Activated CD8-positive, alpha-beta memory T cell treated with anti-CD3 and anti-CD28 coated beads for 48 hours (primary cell): ENCODE measurements around the gene NFAM1.

ENCODE experiments used
- DNase-seq, 3 experiments: peaks; one replicate each; pipeline ENCODE4 v3.0.0-alpha.2; 2020; ENCODE audit warnings: low read depth in 2 of 3, low spot score in 2 of 3

The NFAM1 gene

DNA sequence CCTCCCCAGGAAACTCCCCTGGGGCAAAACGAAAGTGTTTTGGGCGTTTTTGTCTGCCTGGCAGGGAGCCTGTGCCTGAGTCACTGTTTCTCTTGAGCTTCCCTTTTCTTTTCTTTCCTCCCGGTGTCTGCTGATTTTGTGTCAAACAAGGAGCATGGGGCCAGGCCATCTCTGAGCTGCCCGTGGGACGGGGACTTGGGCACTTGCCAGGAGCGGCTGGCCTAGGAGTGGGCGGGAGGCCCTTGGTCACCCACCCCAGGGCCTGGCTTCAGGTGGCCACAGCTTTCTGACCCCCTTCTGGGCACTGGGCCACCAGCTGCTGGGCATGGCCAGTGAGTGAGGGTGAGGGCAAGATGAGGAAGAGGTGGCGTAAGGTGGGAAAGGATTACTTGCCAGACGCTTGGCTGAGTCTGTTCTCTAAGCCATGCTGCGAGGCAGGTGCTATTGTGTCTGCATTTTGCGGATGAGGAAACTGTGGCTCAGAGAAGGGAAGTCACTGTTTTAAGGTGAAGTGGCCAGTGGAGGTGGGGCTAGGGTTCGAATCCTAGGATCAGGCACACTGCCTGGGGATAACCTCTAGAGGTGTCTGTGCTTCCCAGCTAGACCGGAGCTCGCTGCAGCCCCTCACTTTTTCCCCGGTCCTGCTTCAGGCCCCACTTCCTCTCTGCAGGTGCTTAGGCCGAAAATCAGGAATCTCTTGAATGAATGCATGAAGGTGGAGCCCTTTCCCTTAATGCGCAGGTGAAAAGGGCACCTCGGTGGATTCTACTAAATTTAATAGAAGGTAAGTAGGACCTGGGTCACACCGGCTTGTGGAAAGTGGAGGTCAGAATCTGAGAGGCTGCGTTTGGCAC lies 7.8 kb upstream of the NFAM1 start:
- no peak for DNase-seq

DNA sequence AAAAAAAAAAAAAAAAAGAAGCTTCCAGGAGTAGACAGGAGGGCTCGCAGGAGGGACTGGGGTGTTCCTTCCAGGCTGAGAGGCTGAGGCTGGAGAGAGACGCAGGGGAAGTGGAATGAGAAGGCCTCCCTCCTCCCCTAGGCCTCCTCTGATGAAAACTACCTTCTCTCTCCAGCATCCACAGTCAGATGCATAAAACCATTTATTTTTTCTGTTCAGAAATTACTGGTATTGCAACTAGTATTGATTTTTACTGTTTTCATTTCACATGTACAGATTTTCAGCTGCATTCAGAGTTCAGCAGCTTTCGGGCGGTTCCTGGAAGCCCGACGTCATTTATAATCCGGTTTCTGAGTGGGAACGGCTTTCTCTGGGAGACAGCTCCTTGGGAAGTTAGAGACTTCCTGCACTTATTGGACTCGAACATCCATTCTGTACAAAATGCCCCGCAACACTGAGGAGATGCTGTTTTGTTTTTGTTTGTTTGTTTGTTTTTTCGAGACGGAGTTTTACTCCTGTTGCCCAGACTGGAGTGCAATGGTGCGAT lies 6.9 kb upstream of the NFAM1 start:
- DNase-seq = no peak

DNA sequence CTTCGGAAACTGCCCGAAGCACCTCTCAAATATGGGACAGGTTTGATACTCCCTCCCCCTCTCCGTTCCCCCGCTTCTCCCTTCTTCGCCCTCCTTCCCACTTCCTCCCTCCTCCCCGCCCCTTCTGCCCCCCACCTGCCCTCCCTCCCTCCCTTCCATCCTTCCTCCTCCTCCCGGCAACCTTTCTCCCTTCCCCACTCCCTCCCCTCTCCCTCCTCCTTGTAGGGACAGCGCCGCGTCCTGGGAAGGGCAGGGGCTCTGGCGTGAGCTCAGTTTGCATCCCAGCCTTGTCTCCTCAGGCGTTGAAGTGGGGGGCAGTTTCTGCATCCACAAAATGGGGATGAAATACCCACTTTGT lies 6.1 kb upstream of the NFAM1 start:
- no peak for DNase-seq

DNA sequence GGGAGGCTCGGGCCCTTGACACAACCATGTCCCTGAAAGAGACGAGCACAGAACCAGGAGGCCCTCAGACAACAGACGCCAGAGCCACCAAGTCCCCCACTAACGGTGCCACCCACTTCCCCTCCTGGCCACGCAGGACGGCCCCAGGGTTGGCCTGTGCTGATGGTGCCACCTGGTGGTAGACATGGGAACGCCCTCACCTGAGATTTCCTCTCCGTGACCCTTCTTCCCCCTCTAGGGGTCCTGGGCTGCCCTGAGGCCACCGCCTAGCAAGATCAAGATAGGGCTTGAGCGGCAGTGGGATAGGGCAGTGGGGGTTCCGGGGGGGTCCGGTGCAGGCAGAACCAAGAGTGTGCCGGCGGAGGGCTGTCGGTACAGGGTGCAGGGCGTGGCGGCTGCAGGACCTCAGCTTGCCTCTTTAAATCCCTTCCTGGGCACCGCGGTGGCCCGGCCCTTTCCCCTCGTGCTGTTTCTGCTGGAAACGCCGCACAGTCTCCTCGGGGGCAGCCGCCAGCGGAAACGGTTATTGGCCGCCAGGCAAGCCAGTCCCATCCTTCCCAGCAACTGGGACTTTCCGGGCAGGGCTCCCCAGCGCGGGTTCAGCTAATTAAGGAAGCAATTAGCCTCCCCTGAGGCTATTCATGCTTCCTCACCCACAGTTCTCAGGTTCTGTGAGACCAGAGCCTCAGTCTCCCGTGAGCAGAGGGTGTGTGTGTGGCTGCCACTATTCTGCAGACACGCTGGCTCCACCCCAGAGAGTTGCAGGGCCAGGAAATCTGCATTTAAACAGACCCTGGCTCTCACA lies 5.5 kb upstream of the NFAM1 start:
- DNase-seq = peak; percentile 54 to 80 (median 79)

DNA sequence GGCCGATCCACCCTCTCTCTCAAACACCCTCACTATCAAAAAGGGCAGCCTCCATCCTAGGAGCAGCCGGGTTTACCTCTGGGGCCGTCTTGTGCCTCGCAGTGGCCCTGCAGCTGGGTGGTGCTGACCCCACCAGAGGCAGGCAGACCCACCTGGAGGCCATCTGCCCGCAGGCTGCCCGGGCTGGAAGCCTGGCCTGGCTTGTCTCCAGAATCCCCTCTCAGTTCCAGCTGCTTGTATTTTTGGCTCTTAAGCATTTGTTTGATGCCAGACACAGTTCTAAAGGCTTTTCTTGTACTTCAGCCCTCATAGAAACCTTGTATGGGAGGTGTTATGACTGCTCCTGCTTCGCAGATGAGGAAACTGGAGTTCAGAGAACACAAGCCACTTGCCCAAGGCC lies 4.2 kb upstream of the NFAM1 start:
- DNase-seq = no peak

DNA sequence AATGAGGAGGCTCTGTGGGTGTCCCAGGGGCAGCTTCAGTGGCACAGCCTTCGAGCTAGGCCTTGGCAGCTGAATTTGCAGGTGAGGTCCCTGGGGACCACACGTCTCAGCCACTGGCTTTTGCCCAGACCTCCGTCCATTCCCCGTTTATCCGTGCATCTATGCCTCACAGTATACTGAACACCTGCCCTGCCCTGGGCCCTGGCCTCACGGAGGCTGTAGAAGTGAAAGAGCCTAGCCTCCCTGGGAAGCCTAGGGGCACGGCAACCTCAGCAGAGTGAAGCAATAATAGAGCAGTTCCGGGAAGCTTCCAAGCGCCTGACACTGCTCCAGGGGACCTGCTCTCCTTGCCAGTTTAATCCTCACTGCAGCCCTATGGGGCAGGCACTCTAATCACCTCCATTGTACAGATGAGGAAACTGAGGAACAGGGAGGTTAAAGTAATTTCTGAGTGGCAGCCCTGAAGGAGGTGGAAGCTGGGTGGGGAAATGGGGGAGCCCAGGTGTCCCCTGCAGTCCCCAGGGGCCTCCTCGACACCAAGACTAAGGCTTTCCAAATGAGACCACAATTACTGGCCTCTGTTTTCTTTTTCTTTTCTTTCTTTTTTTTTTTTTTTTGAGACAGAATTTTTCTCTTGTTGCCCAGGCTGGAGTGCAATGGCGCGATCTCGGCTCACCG lies 2.7 kb upstream of the NFAM1 start:
- no peak for DNase-seq

DNA sequence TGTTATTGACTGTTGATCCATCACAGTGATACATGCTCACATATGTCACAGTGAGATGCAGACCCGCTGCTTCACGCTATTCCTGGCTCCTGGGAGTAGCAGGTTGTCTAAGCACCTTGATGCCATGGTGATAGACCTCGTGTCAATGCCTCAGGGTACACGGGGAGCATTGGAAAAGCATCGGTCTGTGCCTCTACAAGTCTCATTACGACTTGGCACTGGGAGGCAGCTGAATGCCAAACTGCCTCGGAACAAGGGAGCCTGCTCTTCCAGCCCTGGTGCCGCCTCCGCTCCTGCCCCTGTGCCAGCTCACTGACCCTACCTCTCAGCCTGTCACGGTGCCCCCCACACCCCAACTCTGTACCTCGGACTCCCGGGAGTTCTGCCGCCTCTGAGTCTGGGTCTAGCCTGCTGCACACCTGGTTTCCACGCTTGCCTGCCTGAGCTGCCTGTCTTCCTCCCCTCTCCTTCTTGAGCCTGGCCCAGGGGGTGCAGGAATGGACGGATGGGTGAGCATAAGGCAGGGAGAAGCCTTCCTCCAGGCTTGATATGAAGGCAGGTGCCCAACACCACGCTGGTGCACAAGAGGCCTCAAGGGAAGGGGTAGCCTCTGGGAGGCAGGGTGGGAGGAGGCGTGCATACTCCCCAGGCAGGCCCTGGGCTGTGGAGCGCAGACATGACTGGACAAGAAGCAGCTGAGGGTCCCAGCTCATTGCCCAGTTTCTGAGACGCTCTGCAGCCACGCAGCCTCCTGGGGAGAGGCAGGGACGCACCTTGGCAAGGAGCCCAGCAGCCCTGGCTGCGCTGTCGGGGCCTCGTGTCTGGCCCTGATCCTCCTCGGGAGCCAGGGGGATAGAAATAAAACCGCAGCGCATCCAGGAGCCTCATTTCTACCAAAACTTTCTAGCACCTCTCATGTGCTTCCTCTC lies 1.8 kb upstream of the NFAM1 start:
- DNase-seq = no peak

DNA sequence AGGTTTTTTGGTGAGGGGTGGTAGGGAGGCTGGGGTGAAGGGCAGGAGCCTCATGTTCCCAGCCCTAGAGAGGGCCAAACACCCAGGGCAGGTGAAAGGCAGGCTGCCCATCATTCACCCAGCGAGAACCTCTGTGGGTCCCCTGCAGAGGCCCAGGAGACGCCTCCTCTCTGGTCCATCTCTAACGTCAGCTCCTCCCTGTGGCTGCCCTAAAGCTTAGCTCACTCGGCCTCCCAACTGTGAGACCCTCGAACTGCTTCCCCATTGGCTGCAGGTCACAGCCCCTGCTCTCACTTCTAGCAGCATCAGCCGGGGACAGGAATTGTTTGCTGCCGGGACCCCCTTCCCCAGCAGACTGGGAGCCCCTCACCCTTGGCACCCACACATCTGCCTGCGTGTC lies 615 bp upstream of the NFAM1 start:
- DNase-seq = no peak

DNA sequence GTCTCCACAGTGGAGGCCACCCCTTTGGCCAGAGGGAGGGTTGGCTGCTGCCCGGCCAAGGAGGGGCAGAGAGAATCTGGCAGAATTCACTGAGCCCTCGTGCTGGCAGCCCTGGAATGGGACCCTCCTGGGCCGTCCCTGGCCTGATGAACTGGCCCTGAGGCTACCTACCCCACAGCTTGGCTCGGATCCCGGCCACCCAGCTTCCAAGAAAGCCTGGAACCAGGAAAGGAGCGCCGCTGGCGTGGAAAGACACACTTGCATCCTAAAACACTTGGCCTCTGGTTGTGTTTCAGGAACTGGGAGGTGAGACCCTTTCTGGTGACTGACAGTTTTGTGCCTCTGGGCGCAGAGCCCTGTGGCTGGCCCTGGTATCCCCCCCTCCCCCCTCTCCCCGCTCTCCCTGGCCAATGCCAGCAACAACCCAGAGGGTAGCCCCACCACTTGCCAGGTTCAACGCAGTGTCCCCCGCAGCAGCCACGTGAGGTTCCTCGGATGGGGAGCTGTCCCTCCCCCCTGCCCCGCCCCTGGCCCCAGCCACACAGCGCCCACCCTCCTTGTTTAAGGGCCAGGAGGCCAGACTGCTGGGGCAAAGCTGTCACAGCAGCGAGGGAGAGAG lies 693 bp downstream of the NFAM1 start:
- DNase-seq = no peak

DNA sequence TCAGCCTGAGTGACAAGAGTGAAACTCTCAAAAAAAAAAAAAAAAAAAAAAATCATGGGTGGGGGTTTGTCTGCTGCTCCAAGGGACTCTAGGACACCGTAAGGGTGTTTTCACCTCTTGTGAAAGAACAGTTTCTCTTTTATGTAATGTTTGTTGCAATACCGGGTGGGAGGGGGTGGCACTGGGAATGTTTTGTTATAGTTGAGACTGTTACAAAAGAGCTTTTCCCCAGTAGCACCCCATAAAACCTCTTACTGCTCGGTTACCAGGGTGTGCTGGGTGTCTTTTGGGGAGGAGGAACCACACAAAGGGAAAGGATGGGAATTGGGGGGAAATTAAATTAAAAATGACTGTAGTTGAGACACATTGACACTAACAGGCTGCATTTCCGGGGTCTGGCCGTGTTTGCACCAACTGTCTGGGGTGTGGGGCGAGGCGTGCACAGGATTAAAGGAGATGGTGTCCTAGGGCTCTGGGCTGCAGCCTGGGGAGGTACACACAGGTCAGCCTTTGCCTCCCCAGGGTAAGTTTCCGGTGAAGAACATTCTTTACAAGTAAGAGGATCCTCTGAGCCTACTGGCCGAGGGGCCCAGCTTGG lies 1.6 kb downstream of the NFAM1 start:
- no peak for DNase-seq

DNA sequence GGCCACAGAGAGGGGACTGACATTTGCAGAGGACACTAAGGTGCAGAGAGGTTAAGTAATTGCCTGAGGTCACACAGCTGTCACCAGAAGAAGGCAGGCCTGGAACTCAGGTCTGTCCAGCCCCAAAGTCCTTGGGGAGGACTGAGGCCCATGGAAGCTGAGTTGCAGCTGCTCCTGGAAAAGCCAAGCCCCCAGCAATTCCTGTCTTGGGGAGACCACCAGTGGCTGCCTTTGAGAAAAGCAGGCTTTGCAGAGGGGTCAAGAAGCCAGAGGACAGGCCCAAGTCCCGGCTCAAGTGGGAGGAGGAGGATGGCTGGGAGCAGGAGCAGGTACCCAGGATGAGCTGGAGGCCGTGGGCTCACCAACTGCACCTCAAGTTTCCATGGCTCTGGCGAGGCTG lies 3.4 kb downstream of the NFAM1 start:
- no peak for DNase-seq

DNA sequence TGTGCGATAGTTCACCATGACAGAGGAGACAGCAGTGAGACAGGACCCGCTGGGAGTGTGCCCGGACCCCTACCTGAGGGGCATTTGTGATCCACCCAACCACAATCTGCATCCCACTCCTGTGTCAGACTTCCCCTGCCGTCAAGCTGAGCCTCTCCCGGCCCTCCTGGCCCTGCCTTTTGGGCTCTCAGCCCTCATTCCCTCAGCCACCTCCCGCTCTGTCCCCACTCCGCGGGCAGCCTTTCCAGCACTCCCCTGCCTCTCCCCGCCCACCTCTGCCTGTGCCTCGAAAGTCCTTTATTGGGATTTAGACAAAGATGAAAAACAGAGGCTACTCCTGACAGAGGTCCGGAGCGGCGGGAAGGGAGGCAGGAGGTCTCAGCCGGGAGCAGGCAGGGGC lies 4.2 kb downstream of the NFAM1 start:
- DNase-seq = no peak

DNA sequence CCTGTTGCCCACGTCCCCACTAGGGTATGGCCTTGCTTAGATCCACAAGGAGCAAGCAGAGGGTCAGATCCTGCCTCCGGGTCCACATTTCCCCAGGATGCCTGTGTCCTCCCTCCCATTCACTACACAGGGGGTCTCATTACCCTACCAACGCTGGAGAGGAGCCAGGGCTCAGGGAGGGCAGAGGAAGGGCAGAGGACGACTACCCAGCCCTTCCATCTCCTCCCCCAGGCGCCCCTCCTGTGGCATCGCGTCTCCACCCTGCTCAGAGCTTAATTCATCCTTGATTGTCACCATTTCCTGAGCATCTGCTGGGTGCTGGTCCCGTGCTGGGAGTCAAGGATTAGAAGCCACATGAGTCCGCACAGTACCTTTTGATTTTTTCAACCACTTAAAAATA lies 5.0 kb downstream of the NFAM1 start:
- DNase-seq = no peak

DNA sequence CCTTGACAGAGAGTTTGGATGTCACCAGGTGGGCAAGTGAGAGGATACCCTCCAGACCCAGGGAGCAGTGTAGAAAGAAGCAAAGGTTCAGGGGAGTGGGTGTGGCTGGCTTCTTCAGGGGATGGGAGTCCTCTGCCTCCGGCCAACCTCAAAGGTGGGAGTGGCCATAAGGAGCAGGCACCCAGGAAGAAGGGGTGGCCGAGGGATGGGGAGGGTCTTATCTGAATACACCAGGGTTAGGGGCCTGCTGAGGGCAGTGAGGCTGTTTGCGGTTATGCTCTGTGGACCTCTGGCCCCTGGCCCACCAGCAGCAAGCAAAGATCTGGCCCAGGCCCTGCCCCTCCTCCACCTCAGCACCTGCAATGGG lies 6.2 kb downstream of the NFAM1 start:
- no peak for DNase-seq

DNA sequence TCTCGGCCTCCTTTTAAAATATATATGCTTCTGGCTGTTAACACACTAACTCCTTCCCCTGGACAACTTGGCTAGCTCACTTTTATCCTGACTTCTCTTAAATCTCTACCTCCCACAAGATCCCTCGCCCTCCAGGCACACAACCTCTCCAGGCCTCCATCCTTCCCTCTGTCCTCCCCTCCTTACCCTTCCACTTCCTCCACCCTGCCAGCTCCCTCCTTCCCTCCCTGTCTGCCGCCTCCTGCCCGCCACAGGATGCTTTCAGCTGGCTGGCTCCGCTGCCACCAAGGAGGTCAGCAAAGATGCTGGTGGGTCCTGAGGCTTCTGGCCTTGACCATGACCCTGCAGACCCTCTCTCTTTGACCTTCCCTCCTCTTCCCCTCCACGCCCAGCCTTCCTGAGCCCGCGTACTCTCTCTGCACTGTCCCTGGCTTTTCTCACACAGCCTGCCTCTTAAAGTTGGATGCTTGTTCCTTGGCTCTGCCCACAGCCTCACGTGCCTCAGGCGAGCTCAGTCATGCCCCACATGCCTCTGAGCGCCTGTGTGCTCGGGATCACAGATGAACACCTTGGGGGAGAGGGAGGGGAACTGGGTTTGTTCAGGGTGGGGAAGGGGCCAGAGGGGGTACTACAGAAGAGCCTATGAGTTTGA lies 6.7 kb downstream of the NFAM1 start:
- no peak for DNase-seq

DNA sequence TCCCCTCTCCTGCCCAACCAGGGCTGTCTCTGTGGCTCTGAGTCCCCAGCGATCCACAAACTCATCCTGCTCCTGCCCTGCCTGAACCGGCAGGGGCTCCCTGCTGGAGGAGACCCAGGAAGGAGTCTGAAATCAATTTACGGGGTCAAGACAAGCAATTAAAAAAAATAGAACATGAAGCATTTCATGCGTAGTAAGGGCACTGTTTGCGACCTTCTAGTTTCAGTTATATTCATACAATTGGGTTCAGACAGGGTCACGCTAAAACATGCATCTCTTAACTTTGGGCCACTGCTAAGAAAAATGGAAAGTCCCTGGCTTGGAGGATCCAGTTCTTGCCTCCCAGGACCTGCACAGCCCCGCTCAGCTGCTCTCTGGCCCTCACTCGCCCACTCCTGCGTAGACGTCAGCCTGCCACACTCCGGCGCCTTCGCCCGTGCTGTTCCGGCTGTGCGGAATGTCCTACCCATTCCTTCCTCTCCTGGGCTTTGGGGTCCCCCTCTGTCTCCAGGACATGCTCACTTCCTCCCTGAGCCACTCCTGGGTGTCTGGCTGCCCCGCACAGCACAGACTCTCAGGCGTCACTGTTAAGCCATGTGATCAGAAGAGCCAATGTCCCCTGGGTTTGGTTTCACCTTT lies 12.8 kb downstream of the NFAM1 start:
- DNase-seq = no peak

DNA sequence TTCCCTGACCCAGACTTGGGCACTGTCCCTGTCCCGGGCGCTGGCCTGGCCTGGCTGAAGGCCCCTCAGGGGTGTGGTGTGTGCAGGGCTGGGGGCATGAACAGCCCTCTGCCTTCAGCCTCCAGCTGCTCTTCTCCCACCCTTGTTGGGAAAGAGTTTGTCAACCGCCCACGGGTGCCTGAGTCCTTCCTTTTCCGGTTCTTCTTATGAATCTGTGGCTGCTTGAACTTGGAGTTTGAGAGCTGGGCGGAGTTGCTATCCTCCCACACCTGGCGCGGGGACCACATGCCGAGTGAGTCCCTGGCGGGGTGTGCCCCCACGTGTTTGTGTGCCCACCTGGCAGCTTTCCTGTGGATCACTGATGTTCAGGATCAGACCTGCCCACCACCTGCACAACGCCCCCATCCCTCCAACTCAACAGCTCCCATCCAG lies 13.4 kb downstream of the NFAM1 start:
- DNase-seq = no peak

DNA sequence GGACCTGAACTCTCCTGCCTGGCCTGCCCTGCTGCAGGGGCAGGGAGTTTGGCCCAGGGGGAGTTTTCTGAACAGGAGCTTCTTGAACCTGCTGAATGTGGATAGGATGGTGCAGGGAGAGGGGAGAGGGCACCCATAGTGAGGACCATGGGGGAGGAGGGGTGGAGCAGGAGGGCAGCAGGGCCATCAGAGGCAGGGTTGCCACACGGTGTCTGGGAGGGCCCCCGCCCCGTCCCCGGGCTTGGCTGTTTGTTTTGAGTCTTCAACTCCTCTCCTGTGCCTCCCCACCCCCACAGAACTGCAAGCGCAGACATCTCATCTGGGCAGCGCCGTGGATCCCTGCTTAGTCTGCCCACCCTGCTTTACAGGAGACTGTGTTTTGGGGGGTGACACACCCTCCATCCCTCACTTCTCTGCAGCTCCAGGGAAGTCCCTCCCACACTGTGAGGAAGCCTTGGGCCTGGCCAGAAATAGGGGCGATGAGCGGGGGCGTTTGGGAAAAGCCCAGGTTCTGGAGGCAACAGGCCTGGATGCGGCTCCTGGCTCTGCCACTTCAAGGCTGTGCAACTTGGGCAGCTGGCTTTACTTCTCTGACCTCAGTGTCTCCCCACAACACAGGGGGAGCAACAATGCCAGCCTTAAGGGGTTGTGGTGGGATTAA lies 14.4 kb downstream of the NFAM1 start:
- DNase-seq = no peak
